GM20000 (cell line): ENCODE results near the gene GSG1.

Experiments used
- DNase-seq: peaks from one replicate; pipeline ENCODE4 v3.0.0; 2012; ENCODE audit warnings: low spot score
- CTCF ChIP-seq: IDR thresholded peaks from 2 replicates; pipeline ENCODE4 v1.5.1; 2012; ENCODE audit warnings: mild to moderate bottlenecking, control low read depth; ENCODE audit errors: extremely low read depth, missing control alignments

GSG1 gene

GRCh38 chr12:13104409-13104808, 942 bp upstream of the GSG1 start:
- DNase-seq = no peak
- no peak for TF ChIP-seq CTCF

GRCh38 chr12:13102461-13103195, 839 bp downstream of the GSG1 start:
- no peak for TF ChIP-seq CTCF
- DNase-seq = no peak

GRCh38 chr12:13101821-13102375, 1.6 kb downstream of the GSG1 start:
- no peak for DNase-seq
- TF ChIP-seq CTCF = no peak

GRCh38 chr12:13100882-13101769, 2.3 kb downstream of the GSG1 start:
- peak; percentile 89 for DNase-seq

DNA sequence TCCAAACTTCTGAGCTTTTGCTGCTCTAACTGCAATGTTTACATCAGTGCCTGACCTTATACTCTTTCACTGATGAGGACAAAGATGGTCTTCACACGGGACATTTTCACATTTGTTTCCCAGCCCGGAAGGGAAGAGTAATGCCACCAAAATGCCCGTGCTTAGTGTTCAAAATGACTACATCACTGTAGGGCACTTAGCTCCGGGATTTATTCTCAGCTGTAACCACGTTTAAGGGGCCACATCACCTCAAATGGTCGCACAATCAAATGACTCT, 2.9 kb downstream of the GSG1 start:
- no peak for DNase-seq
- TF ChIP-seq CTCF = no peak

More at GRCh38 chr12:13100882-13101769, 2.3 kb downstream of the GSG1 start:
- no peak for TF ChIP-seq CTCF

- DNase-seq = no peak
- TF ChIP-seq CTCF = no peak
Observed at GRCh38 chr12:13099844-13100604, 3.4 kb downstream of the GSG1 start.
